H1 (cell line): Measurements from ENCODE around the gene TRAM1L1. TPM values are rescaled to one million over a fixed set of nuclear protein-coding genes. Genes with fewer than 3 reads are reported as not detected.

Experiments
- CTCF ChIA-PET: fragments of 300-600 bp; sonication (Branson Sonifier 250); formaldehyde crosslinking; loops from one replicate; lab custom pipeline; 2021; ENCODE audit not compliant: partially characterized antibody; lab: Charles Lee
- POLR2A ChIA-PET: fragments of 300-600 bp; sonication (Branson Sonifier 250); formaldehyde crosslinking; loops from one replicate; lab custom pipeline; 2021; ENCODE audit warnings: inconsistent platforms; ENCODE audit not compliant: partially characterized antibody; lab: Charles Lee
- DNase-seq, 2 experiments: peaks; one replicate each; pipeline versions ENCODE4 v3.0.0 to v3.0.0-alpha.2; 2010 to 2022; ENCODE audit warnings: low spot score in 2 of 2, low read depth in 1 of 2, mixed read lengths in 1 of 2
- FAIRE-seq: peaks from 2 replicates; lab custom pipeline; 2011; peaks lifted over from hg19 to GRCh38; lab: Jason Lieb, UNC
- H2AFZ ChIP-seq: 2 replicates; pipeline ENCODE4 v1.8.1; 2012; ENCODE audit warnings: low read length, inconsistent platforms
- H2AK5ac ChIP-seq: 2 replicates; pipeline ENCODE4 v1.6.1; 2013; ENCODE audit warnings: low read depth, low read length
- H2BK120ac ChIP-seq: replicated peaks from 2 replicates; pipeline ENCODE3; 2013; ENCODE audit warnings: low read depth, low read length, inconsistent platforms
- H2BK12ac ChIP-seq: 2 replicates; pipeline ENCODE4 v1.6.1; 2013; ENCODE audit warnings: low read depth, low read length
- H2BK15ac ChIP-seq: 2 replicates; pipeline ENCODE4 v1.6.1; 2013; ENCODE audit warnings: low read length
- H2BK20ac ChIP-seq: 2 replicates; pipeline ENCODE4 v1.6.1; 2013; ENCODE audit warnings: low read length
- H2BK5ac ChIP-seq: 2 replicates; pipeline ENCODE4 v1.6.1; 2013; ENCODE audit warnings: low read depth, low read length
- H3K14ac ChIP-seq: 2 replicates; pipeline ENCODE4 v1.6.1; 2013; ENCODE audit warnings: inconsistent platforms; ENCODE audit not compliant: insufficient read length
- H3K18ac ChIP-seq: 2 replicates; pipeline ENCODE4 v1.6.1; 2013; ENCODE audit warnings: low read length; ENCODE audit errors: extremely low read depth
- H3K23ac ChIP-seq: 2 replicates; pipeline ENCODE4 v1.6.1; 2013; ENCODE audit warnings: inconsistent platforms; ENCODE audit not compliant: insufficient read length
- H3K23me2 ChIP-seq: 2 replicates; pipeline ENCODE4 v1.6.1; 2013; ENCODE audit warnings: low read depth, low read length
- H3K27ac ChIP-seq: 2 replicates; pipeline ENCODE4 v1.6.1; 2011; ENCODE audit warnings: low read depth, low read length, inconsistent platforms
- H3K27me3 ChIP-seq, 4 experiments: replicated peaks in 1 of 4; 1 replicate in 1 of 4; 2 replicates in 3 of 4; pipeline versions ENCODE4 v1.6.1 to v1.8.1; 2011 to 2013; ENCODE audit warnings: low read length in 3 of 4, mild to moderate bottlenecking in 3 of 4, inconsistent platforms in 2 of 4, mixed read lengths in 2 of 4, moderate library complexity in 1 of 4; ENCODE audit not compliant: control insufficient read depth in 3 of 4, insufficient read depth in 3 of 4; ENCODE audit errors: extremely low read depth in 1 of 4
- H3K36me3 ChIP-seq, 4 experiments: 2 replicates each; pipeline versions ENCODE4 v1.6.1 to v1.8.1; 2011 to 2013; ENCODE audit warnings: mild to moderate bottlenecking in 4 of 4, low read length in 3 of 4, moderate library complexity in 2 of 4, control low read depth in 1 of 4, inconsistent platforms in 1 of 4; ENCODE audit not compliant: insufficient read depth in 4 of 4, control insufficient read depth in 2 of 4
- H3K4ac ChIP-seq: replicated peaks from 2 replicates; pipeline ENCODE3; 2013; ENCODE audit warnings: low read length, low read depth, mixed read lengths, inconsistent platforms; ENCODE audit not compliant: insufficient read length
- H3K4me1 ChIP-seq, 4 experiments: replicated peaks in 1 of 4; 1 replicate in 1 of 4; 2 replicates in 3 of 4; pipeline versions ENCODE4 v1.6.1 to v1.8.1; 2011 to 2013; ENCODE audit warnings: low read length in 3 of 4, inconsistent platforms in 2 of 4, mixed read lengths in 1 of 4; ENCODE audit not compliant: insufficient read depth in 4 of 4, control insufficient read depth in 3 of 4
- H3K4me2 ChIP-seq, 2 experiments: 2 replicates each; pipeline versions ENCODE4 v1.6.1 to v1.8.1; 2011 to 2013; ENCODE audit warnings: low read depth in 2 of 2, low read length in 2 of 2, control low read depth in 1 of 2, inconsistent platforms in 1 of 2, mild to moderate bottlenecking in 1 of 2; ENCODE audit not compliant: insufficient read depth in 1 of 2
- H3K4me3 ChIP-seq, 4 experiments: fragments of 200-600, 300-600 bp in 1 of 4; sonication (generic), shearing (Covaris generic), sonication (Bioruptor Twin) in 1 of 4; 2 replicates each; pipeline versions ENCODE4 v1.5.1 to v1.8.1; 2011 to 2016; ENCODE audit warnings: low read length in 4 of 4, low read depth in 3 of 4, control low read depth in 2 of 4, inconsistent platforms in 2 of 4, mild to moderate bottlenecking in 2 of 4, mixed read lengths in 1 of 4, moderate library complexity in 1 of 4; ENCODE audit not compliant: insufficient read depth in 2 of 4; ENCODE audit errors: extremely low read depth in 1 of 4
- H3K56ac ChIP-seq: replicated peaks from 2 replicates; pipeline ENCODE3; 2013; ENCODE audit warnings: low read depth, mild to moderate bottlenecking, mixed read lengths, low read length, inconsistent platforms; ENCODE audit not compliant: insufficient read length
- H3K79me1 ChIP-seq: 2 replicates; pipeline ENCODE4 v1.6.1; 2013; ENCODE audit warnings: low read depth, low read length, control low read depth
- H3K79me2 ChIP-seq, 2 experiments: 2 replicates each; pipeline versions ENCODE4 v1.6.1 to v1.8.1; 2012 to 2013; ENCODE audit warnings: low read length in 2 of 2, mild to moderate bottlenecking in 2 of 2, inconsistent platforms in 1 of 2; ENCODE audit not compliant: insufficient read depth in 2 of 2, control insufficient read depth in 1 of 2
- H3K9ac ChIP-seq, 4 experiments: replicated peaks in 1 of 4; 1 replicate in 1 of 4; 2 replicates in 3 of 4; pipeline versions ENCODE4 v1.6.1 to v1.8.1; 2011 to 2013; ENCODE audit warnings: low read depth in 3 of 4, low read length in 3 of 4, control low read depth in 2 of 4, mild to moderate bottlenecking in 2 of 4, moderate library complexity in 2 of 4, inconsistent platforms in 1 of 4; ENCODE audit errors: extremely low read depth in 1 of 4
- H3K9me3 ChIP-seq, 2 experiments: 2 replicates each; pipeline versions ENCODE4 v1.6.1 to v1.8.1; 2012 to 2013; ENCODE audit warnings: mild to moderate bottlenecking in 2 of 2, moderate library complexity in 2 of 2, control low read depth in 1 of 2, inconsistent platforms in 1 of 2, low read depth in 1 of 2, low read length in 1 of 2, mixed read lengths in 1 of 2; ENCODE audit not compliant: insufficient read depth in 2 of 2
- H4K20me1 ChIP-seq, 2 experiments: replicated peaks in 1 of 2; 2 replicates each; pipeline versions ENCODE3 to v1.8.1; 2011 to 2013; ENCODE audit warnings: inconsistent platforms in 2 of 2, low read length in 2 of 2, mild to moderate bottlenecking in 1 of 2; ENCODE audit not compliant: insufficient read depth in 2 of 2, control insufficient read depth in 1 of 2
- H4K5ac ChIP-seq: 2 replicates; pipeline ENCODE4 v1.6.1; 2013; ENCODE audit warnings: low read length, low read depth, mixed read lengths, inconsistent platforms; ENCODE audit not compliant: insufficient read length
- H4K8ac ChIP-seq: 2 replicates; pipeline ENCODE4 v1.8.0; 2013; ENCODE audit warnings: mild to moderate bottlenecking, moderate library complexity, low read length, inconsistent platforms; ENCODE audit not compliant: insufficient read depth; ENCODE audit errors: extremely low read depth
- H4K91ac ChIP-seq: replicated peaks from 2 replicates; pipeline ENCODE3; 2013; ENCODE audit warnings: low read length, mixed read lengths, inconsistent platforms; ENCODE audit not compliant: insufficient read length
- RXRA ChIP-seq: IDR thresholded peaks from 2 replicates; pipeline ENCODE4 v1.6.1; 2011; ENCODE audit warnings: low read depth, mild to moderate bottlenecking, low read length, moderate library complexity; ENCODE audit not compliant: insufficient read depth
- SP2 ChIP-seq: IDR thresholded peaks from 2 replicates; pipeline ENCODE4 v1.6.1; 2012; ENCODE audit warnings: mild to moderate bottlenecking, low read length, inconsistent platforms
- polyA plus RNA-seq, 7 experiments: library from polyadenylated mRNA; depleted of rRNA in 3 of 7; stranded (reverse) in 5 of 7; unstranded in 2 of 7; fragments of >200 nt in 5 of 7; fragments of 200-250 nt in 2 of 7; gene quantifications; 1 replicate in 5 of 7; 2 replicates in 1 of 7; 4 replicates in 1 of 7; pipeline versions ENCODE4 v1.2.1 to v1.2.3, GENCODE V29; 2011 to 2013; ENCODE audit warnings: missing spikeins in 2 of 7, mixed read lengths in 2 of 7
- total RNA-seq: library from RNA; stranded (reverse); fragmentation: NEBNext Ultra II Directional; extraction: Animal tissue kit (Norgen Biotek cat#: 25700); gene quantifications from 2 replicates; pipeline ENCODE4 v1.2.1, GENCODE V29; 2021

The TRAM1L1 gene
- total and polyA plus RNA-seq, 2 of the 8 experiments (the other 6 are each of a cell fraction or from before 2014, with no cell fraction given): 0.94 to 1.5 TPM

DNA sequence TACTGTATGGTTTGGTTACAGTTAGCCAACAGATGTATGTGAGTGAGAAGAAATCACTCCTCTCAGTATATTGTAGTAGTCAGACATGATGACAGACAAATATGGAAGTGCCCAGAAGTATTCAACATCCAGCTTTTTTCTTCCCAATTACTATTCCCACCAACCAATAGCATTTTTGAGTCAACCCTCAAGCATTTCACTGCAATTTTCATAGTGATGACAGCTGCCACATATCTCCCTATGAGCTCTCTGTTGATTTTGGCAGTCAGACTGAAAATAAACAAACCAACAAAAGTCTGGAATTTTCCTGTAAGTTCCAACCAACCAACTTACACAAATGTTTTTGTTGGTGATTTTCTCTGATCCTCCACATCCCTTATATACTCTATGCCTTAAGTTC is 8.2 kb upstream of the TRAM1L1 start:
- ChIA-PET POLR2A (no interaction called here), CTCF (no interaction called here)
- no peak overlapping the region for H2BK20ac ChIP-seq
- H2AK5ac ChIP-seq: no peak overlapping the region
- H2BK5ac ChIP-seq: no peak overlapping the region
- no peak overlapping the region for H2AFZ ChIP-seq
- H3K23me2 ChIP-seq: no peaks in the 10 kb centered on the region
- no peak overlapping the region for H3K27ac ChIP-seq
- H4K91ac ChIP-seq: no peak overlapping the region
- H3K4me3 ChIP-seq: no peak overlapping the region
- H3K14ac ChIP-seq: no peak overlapping the region
- H4K8ac ChIP-seq: no peak overlapping the region
- no peak overlapping the region for H2BK120ac ChIP-seq
- no peak overlapping the region for H2BK12ac ChIP-seq
- H3K36me3 ChIP-seq: no peaks in the 10 kb centered on the region
- TF ChIP-seq SP2: no peak
- TF ChIP-seq RXRA: no peak
- H4K5ac ChIP-seq: no peak overlapping the region
- no peaks in the 10 kb centered on the region for H4K20me1 ChIP-seq
- no peaks in the 10 kb centered on the region for H3K79me1 ChIP-seq
- H3K4me2 ChIP-seq: no peak overlapping the region
- no peaks in the 10 kb centered on the region for H3K9me3 ChIP-seq
- H3K18ac ChIP-seq: no peak overlapping the region
- DNase-seq: no peak
- no peak overlapping the region for H3K4ac ChIP-seq
- H3K56ac ChIP-seq: no peak overlapping the region
- H3K79me2 ChIP-seq: no peaks in the 10 kb centered on the region
- H3K27me3 ChIP-seq: peaks cover 0 to 1% (median 0%) of the 10 kb centered on the region in 4 experiments; a peak in 1 of 7 replicates
- H3K23ac ChIP-seq: no peak overlapping the region
- no peak for FAIRE-seq
- H3K4me1 ChIP-seq: no peaks in the 10 kb centered on the region
- H3K9ac ChIP-seq: no peak overlapping the region
- no peak overlapping the region for H2BK15ac ChIP-seq
